ENCODE measurements around the gene DCLK1. TPM values are rescaled to one million over a fixed set of nuclear protein-coding genes. Genes with fewer than 3 reads are reported as not detected.

Gene DCLK1
- total and polyA plus RNA-seq, 10 of the 15 experiments (the other 5 are each of a cell fraction or from before 2014, with no cell fraction given): not detected

GRCh38 chr13:35987572-35988513, 143.3 kb downstream of the DCLK1 start:
- Histone ChIP-seq H4K20me1 (ENCODE audit: control insufficient read depth, insufficient read depth) (no peaks in the 10 kb centered on the region), H3K9ac (ENCODE audit: control insufficient read depth, insufficient read depth, low read length) (no peak overlapping the region), H3K4me3 (no peak overlapping the region), H3K4me2 (ENCODE audit: control insufficient read depth, insufficient read depth) (no peak overlapping the region), H3K79me2 (ENCODE audit: control insufficient read depth, insufficient read depth, low read length) (no peaks in the 10 kb centered on the region), H2AFZ (ENCODE audit: control insufficient read depth, low read depth, low read length) (no peak overlapping the region), H3K9me3 (replicated peaks; ENCODE audit: control insufficient read depth, insufficient read depth, low read length) (no peaks in the 10 kb centered on the region; the same call in 2 of the 3 replicates), H3K27ac (ENCODE audit: control insufficient read depth, insufficient read depth) (no peak overlapping the region), H3K4me1 (ENCODE audit: control insufficient read depth, insufficient read depth, low read length) (no peaks in the 10 kb centered on the region), H3K27me3 (replicated peaks in 1 of 2; ENCODE audit: control insufficient read depth in 2 of 2, insufficient read depth in 2 of 2, low read length in 1 of 2) (no peaks in the 10 kb centered on the region), H3K36me3 (ENCODE audit: control insufficient read depth in 2 of 2, insufficient read depth in 2 of 2, low read length in 1 of 2) (no peaks in the 10 kb centered on the region)
- RAD21 ChIA-PET (ENCODE audit: unreplicated experiment): interaction anchor here (1.2 kb wide), 1 partner anchor 8 kb away, joined by 3 read pairs; no protein-coding TSS in a partner anchor
- ATAC-seq (no peak), FAIRE-seq (no peak), DNase-seq (ENCODE audit: low read depth, low spot score) (no peak)
- BruUV-seq (replicated peaks): no TSS peak
- POLR2A ChIA-PET: no interaction called here
- in situ Hi-C loops (cut with MboI): no loop called here
- 30% methylated on average over 19 of the region's 19 CpGs for WGBS (ENCODE audit: insufficient coverage, insufficient replicate concordance, low lambda C conversion rate, missing lambda C conversion rate)
- CTCF ChIA-PET: interaction anchor here (1.1 kb wide), 1 partner anchor 9 kb away, joined by 4 read pairs; no protein-coding TSS in a partner anchor
- intact Hi-C loops (cut with micrococcal nuclease; ENCODE audit: unreplicated experiment): no loop called here
- SMC1A ChIA-PET (ENCODE audit: uncharacterized antibody, unreplicated experiment): interaction anchor here (1.4 kb wide), 1 partner anchor 286 kb away, joined by 3 read pairs; no protein-coding TSS in a partner anchor
- TF ChIP-seq JUNB (IDR thresholded peaks at IDR 0.05): no peak
- no peak for TF ChIP-seq ZBTB4 (CRISPR knock-in tag; IDR thresholded peaks at IDR 0.05)
- TF ChIP-seq ATF3 (IDR thresholded peaks at IDR 0.05; ENCODE audit: borderline replicate concordance, extremely low read depth, low read depth, low read length): no peak
- no peak for TF ChIP-seq SMAD1 (IDR thresholded peaks at IDR 0.05; ENCODE audit: low read depth, partially characterized antibody)
- TF ChIP-seq IRF3 (IDR thresholded peaks at IDR 0.05): no peak
- no peak for TF ChIP-seq POLR2AphosphoS5 (IDR thresholded peaks at IDR 0.05; ENCODE audit: low read length)
- no peak for TF ChIP-seq HSF1 (IDR thresholded peaks at IDR 0.05; ENCODE audit: low read depth, low read length)
- no peak for TF ChIP-seq MEF2B (IDR thresholded peaks at IDR 0.05; ENCODE audit: partially characterized antibody, poor library complexity, severe bottlenecking)
- TF ChIP-seq BCLAF1 (IDR thresholded peaks at IDR 0.05): no peak
- no peak for TF ChIP-seq EGR1 (IDR thresholded peaks at IDR 0.05; ENCODE audit: borderline replicate concordance in 1 of 2, low read depth in 2 of 2, low read length in 2 of 2)
- no peak for TF ChIP-seq NBN (IDR thresholded peaks at IDR 0.05)
- no peak for TF ChIP-seq FOXK2 (IDR thresholded peaks at IDR 0.05)
- TF ChIP-seq CREB1 (IDR thresholded peaks at IDR 0.05; ENCODE audit: low read depth): no peak
